ENCODE results near the gene ZDHHC8. TPM values are rescaled to one million over a fixed set of nuclear protein-coding genes. Genes with fewer than 3 reads are reported as not detected.
A peak's percentile ranks its signal among the peaks of the same experiment; 100 is the strongest.

Gene ZDHHC8
- total RNA-seq, 1 experiment from 2014 or later, result 51.7 TPM

DNA sequence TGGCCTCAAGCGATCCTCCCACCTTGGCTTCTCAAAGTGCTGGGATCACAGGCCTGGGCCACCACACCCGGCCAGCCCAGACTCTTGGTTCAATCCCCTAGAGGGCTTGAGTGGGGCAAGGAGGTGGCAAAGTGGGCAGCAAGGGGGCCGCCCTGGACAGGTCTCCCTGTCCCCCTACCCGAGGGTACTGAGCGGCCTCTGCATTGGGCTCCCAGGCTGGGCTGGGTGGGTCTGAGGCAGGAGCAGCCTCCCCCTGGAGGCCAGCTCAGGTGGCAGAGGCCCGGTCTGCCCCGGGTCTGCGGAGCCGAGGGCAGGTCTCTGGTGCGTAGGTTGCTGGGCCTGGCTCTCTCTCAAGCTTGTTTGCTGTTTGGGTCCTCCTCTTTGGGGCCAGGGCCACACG is 41.6 kb downstream of the ZDHHC8 start:
- Mint-ChIP-seq H3K36me3 (ENCODE audit: insufficient read depth in 1 of 3, low read depth in 3 of 3) (no peaks in the 10 kb centered on the region), H3K4me1 (peaks cover 3 to 21% of the 10 kb centered on the region in 2 experiments; a peak in 2 of 4 replicates), H3K4me3 (no peak overlapping the region), H3K27ac (peak overlapping the region in 1 of 3 experiments; percentile 51; a peak in 2 of 7 replicates), H3K27me3 (ENCODE audit: low read depth) (no peaks in the 10 kb centered on the region; the same call in 1 of the 2 replicates), H3K9me3 (no peaks in the 10 kb centered on the region; a peak in 1 of 5 replicates)
- no peak overlapping the region for H3T11ph ChIP-seq (ENCODE audit: low read length)
- H4K5ac ChIP-seq (ENCODE audit: insufficient read length, low read depth, low read length), result no peak overlapping the region
- H3K9me3 ChIP-seq (ENCODE audit: control insufficient read depth, low read depth, low read length), result no peaks in the 10 kb centered on the region
- no peaks in the 10 kb centered on the region for H3K4me1 ChIP-seq (ENCODE audit: insufficient read depth, low read length)
- H3K56ac ChIP-seq (ENCODE audit: insufficient read length, low read depth, low read length), result no peak overlapping the region
- H3K14ac ChIP-seq (ENCODE audit: insufficient read depth, low read length), result no peak overlapping the region
- no peak overlapping the region for H3K18ac ChIP-seq (ENCODE audit: insufficient read length, low read depth, low read length)
- no peak overlapping the region for H2BK12ac ChIP-seq (ENCODE audit: insufficient read length, low read depth, low read length)
- H3K27me3 ChIP-seq (ENCODE audit: insufficient read depth, low read length), result no peaks in the 10 kb centered on the region
- no peak overlapping the region for H4K91ac ChIP-seq (ENCODE audit: insufficient read length, low read depth, low read length)
- H2AK5ac ChIP-seq (ENCODE audit: insufficient read length, low read length), result no peak overlapping the region
- no CpG with 5 or more reads among the region's 11 CpGs for WGBS (ENCODE audit: extremely low coverage, insufficient read length, low lambda C conversion rate)
- H2BK120ac ChIP-seq (ENCODE audit: low read depth, low read length, poor library complexity, severe bottlenecking), result no peak overlapping the region
- no peaks in the 10 kb centered on the region for H3K23me2 ChIP-seq (ENCODE audit: insufficient read length, low read depth, low read length, poor library complexity, severe bottlenecking)
- H4K8ac ChIP-seq (replicated peaks; ENCODE audit: insufficient read length, low read depth, low read length), result no peak overlapping the region
- no peak overlapping the region for H3K4me2 ChIP-seq (ENCODE audit: insufficient read depth, insufficient read length, low read length)
- TF ChIP-seq, protein P1, sequence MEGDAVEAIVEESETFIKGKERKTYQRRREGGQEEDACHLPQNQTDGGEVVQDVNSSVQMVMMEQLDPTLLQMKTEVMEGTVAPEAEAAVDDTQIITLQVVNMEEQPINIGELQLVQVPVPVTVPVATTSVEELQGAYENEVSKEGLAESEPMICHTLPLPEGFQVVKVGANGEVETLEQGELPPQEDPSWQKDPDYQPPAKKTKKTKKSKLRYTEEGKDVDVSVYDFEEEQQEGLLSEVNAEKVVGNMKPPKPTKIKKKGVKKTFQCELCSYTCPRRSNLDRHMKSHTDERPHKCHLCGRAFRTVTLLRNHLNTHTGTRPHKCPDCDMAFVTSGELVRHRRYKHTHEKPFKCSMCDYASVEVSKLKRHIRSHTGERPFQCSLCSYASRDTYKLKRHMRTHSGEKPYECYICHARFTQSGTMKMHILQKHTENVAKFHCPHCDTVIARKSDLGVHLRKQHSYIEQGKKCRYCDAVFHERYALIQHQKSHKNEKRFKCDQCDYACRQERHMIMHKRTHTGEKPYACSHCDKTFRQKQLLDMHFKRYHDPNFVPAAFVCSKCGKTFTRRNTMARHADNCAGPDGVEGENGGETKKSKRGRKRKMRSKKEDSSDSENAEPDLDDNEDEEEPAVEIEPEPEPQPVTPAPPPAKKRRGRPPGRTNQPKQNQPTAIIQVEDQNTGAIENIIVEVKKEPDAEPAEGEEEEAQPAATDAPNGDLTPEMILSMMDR (conservative IDR thresholded peaks at IDR 0.05), result no peak
- H2BK5ac ChIP-seq (ENCODE audit: insufficient read length, low read length), result no peak overlapping the region
- no peaks in the 10 kb centered on the region for H4K20me1 ChIP-seq (ENCODE audit: control insufficient read depth, insufficient read depth, insufficient read length)
- H2BK20ac ChIP-seq (ENCODE audit: low read depth, low read length, poor library complexity, severe bottlenecking), result no peak overlapping the region
- no peak overlapping the region for H2AFZ ChIP-seq (ENCODE audit: low read length)
- no peak overlapping the region for H3K9ac ChIP-seq (ENCODE audit: extremely low read depth, insufficient read length, low read length)
- no peak overlapping the region for H2BK15ac ChIP-seq (ENCODE audit: low read depth, low read length)
- no peak overlapping the region for H3K4ac ChIP-seq (ENCODE audit: low read depth, low read length)
- no peak overlapping the region for H3K23ac ChIP-seq (ENCODE audit: insufficient read length, low read depth, low read length)
- H3K79me2 ChIP-seq (ENCODE audit: insufficient read depth, low read length), result no peaks in the 10 kb centered on the region
- no peak overlapping the region for H3K27ac ChIP-seq (ENCODE audit: insufficient read length, low read depth, low read length)
- DNase-seq, result no peak
- no peaks in the 10 kb centered on the region for H3K79me1 ChIP-seq (ENCODE audit: insufficient read depth, low read depth, low read length, poor library complexity, severe bottlenecking)
